Stimulated activated CD4-positive, alpha-beta T cell treated with anti-CD3 and anti-CD28 coated beads, Interleukin-4, amount 100 ng/mL, for 1 hour (primary cell): ENCODE results near the gene LMX1B.

ENCODE experiments used
- DNase-seq: peaks from one replicate; pipeline ENCODE4 v3.0.0-alpha.2; 2020

The LMX1B gene

GRCh38 chr9:126682928-126683697 lies 69.4 kb downstream of the LMX1B start:
- DNase-seq: no peak

GRCh38 chr9:126683698-126684044 lies 69.9 kb downstream of the LMX1B start:
- DNase-seq: no peak

- DNase-seq: no peak
Measured at GRCh38 chr9:126684345-126684744, 70.6 kb downstream of the LMX1B start.

GRCh38 chr9:126684965-126685465 lies 71.3 kb downstream of the LMX1B start:
- no peak for DNase-seq

- DNase-seq: no peak
Measured at GRCh38 chr9:126687930-126688461, 74.3 kb downstream of the LMX1B start.

- DNase-seq: no peak
Measured at GRCh38 chr9:126688617-126689016, 74.9 kb downstream of the LMX1B start.

- no peak for DNase-seq
Measured at GRCh38 chr9:126689027-126689825, 75.5 kb downstream of the LMX1B start.

- peak; percentile 65 for DNase-seq
Measured at GRCh38 chr9:126690431-126691051, 76.8 kb downstream of the LMX1B start.

- no peak for DNase-seq
Measured at GRCh38 chr9:126692041-126692758, 78.5 kb downstream of the LMX1B start.

GRCh38 chr9:126692759-126693427 lies 79.2 kb downstream of the LMX1B start:
- DNase-seq: no peak

GRCh38 chr9:126693428-126693944 lies 79.8 kb downstream of the LMX1B start:
- DNase-seq: no peak

- no peak for DNase-seq
Measured at GRCh38 chr9:126694206-126695081, 80.7 kb downstream of the LMX1B start.

- no peak for DNase-seq
Measured at GRCh38 chr9:126695186-126695585, 81.5 kb downstream of the LMX1B start.

- no peak for DNase-seq
Measured at GRCh38 chr9:126695701-126696400, 82.1 kb downstream of the LMX1B start.

GRCh38 chr9:126696401-126697145 lies 82.8 kb downstream of the LMX1B start:
- no peak for DNase-seq

GRCh38 chr9:126697330-126697729 lies 83.6 kb downstream of the LMX1B start:
- DNase-seq: no peak

GRCh38 chr9:126698251-126698650 lies 84.5 kb downstream of the LMX1B start:
- no peak for DNase-seq

- no peak for DNase-seq
Measured at GRCh38 chr9:126698756-126699155, 85.0 kb downstream of the LMX1B start.

- no peak for DNase-seq
Measured at GRCh38 chr9:126699401-126699881, 85.7 kb downstream of the LMX1B start.
